Neural crest cell (in vitro differentiated cells): ENCODE measurements around the gene EPN2. TPM values are rescaled to one million over a fixed set of nuclear protein-coding genes. Genes with fewer than 3 reads are reported as not detected.
"Not testable (repeated sequence)": the region's sequence is repeated elsewhere in the genome, so short reads cannot be mapped to it uniquely, and the experiment has no call there.

Source experiments
- DNase-seq: peaks from one replicate; pipeline ENCODE4 v3.0.0; 2021; ENCODE audit warnings: low read depth, mixed read lengths, low spot score
- H3K27ac Mint-ChIP-seq: one replicate; pipeline ENCODE4 v1.8.0; 2021; ENCODE audit warnings: mild to moderate bottlenecking, mixed read lengths; ENCODE audit not compliant: unreplicated experiment
- H3K27me3 Mint-ChIP-seq: 2 replicates; pipeline ENCODE4 v1.8.0; 2021; ENCODE audit warnings: low read depth, mild to moderate bottlenecking, mixed read lengths
- H3K36me3 Mint-ChIP-seq: 2 replicates; pipeline ENCODE4 v1.8.0; 2021; ENCODE audit warnings: low read depth, mild to moderate bottlenecking, mixed read lengths
- H3K4me1 Mint-ChIP-seq: 2 replicates; pipeline ENCODE4 v1.8.0; 2021; ENCODE audit warnings: mixed read lengths
- H3K4me3 Mint-ChIP-seq: one replicate; pipeline ENCODE4 v1.8.0; 2021; ENCODE audit warnings: mild to moderate bottlenecking, mixed read lengths
- H3K9me3 Mint-ChIP-seq: 2 replicates; pipeline ENCODE4 v1.8.0; 2021; ENCODE audit warnings: mixed read lengths
- total RNA-seq: library from RNA; stranded (reverse); gene quantifications from 2 replicates; pipeline ENCODE4 v1.2.1, GENCODE V29; 2021
- TF ChIP-seq, protein P1 (sequence below): fragments of 200-600 bp; sonication (generic); conservative IDR thresholded peaks from 2 replicates; pipeline ENCODE4 v1.5.0; 2021; ENCODE audit warnings: antibody characterized with exemption, mild to moderate bottlenecking

EPN2 gene
- total RNA-seq, 1 donor from 2014 or later = 45.5 TPM

DNA sequence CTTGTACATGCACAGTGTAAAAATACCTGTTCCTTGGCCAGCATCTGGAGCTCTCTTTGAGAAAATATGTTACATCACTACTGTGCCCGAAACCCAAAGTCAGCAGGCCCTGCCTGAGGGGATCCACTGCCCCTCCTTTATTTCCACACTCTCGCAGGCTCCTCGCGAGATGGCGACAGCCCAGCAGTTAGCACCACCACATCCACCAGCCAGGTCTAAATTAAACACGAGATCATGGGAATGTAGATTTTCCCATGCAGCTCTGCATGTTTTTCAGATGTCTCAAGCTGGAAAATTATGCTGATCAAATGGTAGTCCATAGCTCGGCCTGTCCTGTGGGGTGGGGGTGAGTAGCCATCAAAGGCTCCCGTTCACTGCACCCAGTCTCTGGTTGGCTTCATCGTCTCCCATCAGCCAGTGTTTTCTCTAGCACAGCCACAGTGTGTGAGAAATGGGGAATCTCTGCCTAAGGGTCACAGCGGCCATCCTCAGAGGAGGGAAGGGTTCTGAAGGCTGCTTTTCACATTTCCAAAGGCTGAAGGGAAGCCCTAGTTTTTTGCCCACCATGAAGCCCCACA is 34.7 kb downstream of the EPN2 start:
- Mint-ChIP-seq H3K9me3 (no peaks in the 10 kb centered on the region), H3K4me3 (no peak overlapping the region), H3K27ac (peak overlapping the region; percentile 68), H3K4me1 (peaks cover 25% of the 10 kb centered on the region), H3K27me3 (no peaks in the 10 kb centered on the region), H3K36me3 (peaks cover 14% of the 10 kb centered on the region)
- no peak for DNase-seq
- TF ChIP-seq, protein P1, sequence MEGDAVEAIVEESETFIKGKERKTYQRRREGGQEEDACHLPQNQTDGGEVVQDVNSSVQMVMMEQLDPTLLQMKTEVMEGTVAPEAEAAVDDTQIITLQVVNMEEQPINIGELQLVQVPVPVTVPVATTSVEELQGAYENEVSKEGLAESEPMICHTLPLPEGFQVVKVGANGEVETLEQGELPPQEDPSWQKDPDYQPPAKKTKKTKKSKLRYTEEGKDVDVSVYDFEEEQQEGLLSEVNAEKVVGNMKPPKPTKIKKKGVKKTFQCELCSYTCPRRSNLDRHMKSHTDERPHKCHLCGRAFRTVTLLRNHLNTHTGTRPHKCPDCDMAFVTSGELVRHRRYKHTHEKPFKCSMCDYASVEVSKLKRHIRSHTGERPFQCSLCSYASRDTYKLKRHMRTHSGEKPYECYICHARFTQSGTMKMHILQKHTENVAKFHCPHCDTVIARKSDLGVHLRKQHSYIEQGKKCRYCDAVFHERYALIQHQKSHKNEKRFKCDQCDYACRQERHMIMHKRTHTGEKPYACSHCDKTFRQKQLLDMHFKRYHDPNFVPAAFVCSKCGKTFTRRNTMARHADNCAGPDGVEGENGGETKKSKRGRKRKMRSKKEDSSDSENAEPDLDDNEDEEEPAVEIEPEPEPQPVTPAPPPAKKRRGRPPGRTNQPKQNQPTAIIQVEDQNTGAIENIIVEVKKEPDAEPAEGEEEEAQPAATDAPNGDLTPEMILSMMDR = no peak

DNA sequence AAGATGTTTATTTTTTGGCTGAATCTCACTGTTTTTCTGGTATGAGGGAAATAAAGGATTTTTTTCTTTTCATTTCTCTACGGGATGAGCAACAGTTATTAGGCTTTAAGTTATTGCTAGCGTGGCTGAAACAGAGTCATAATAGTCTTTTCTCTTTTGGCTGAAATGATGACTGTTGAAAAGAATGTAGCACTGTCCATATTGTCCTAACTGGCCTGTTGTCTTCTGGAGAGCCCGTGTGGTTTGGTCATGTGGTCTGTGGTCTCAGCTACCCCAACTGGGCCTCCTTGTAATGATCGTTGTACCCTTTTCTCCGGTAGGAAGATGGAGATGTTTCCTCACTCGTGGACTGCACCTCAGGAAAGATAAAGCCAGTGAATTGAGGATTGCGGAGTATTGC is 36.6 kb downstream of the EPN2 start:
- Mint-ChIP-seq H3K4me3 (no peak overlapping the region), H3K36me3 (peaks cover 15% of the 10 kb centered on the region), H3K27ac (peak overlapping the region; percentile 84), H3K9me3 (no peaks in the 10 kb centered on the region), H3K4me1 (peaks cover 18% of the 10 kb centered on the region), H3K27me3 (no peaks in the 10 kb centered on the region)
- no peak for DNase-seq
- TF ChIP-seq, protein P1 = no peak

- DNase-seq = no peak
- Mint-ChIP-seq H3K9me3 (no peaks in the 10 kb centered on the region), H3K36me3 (peaks cover 15% of the 10 kb centered on the region), H3K4me1 (peaks cover 16% of the 10 kb centered on the region), H3K27me3 (no peaks in the 10 kb centered on the region), H3K27ac (peak overlapping the region; percentile 80), H3K4me3 (no peak overlapping the region)
- TF ChIP-seq, protein P1 = no peak
Measured at GRCh38 chr17:19274893-19275292, 37.7 kb downstream of the EPN2 start.

DNA sequence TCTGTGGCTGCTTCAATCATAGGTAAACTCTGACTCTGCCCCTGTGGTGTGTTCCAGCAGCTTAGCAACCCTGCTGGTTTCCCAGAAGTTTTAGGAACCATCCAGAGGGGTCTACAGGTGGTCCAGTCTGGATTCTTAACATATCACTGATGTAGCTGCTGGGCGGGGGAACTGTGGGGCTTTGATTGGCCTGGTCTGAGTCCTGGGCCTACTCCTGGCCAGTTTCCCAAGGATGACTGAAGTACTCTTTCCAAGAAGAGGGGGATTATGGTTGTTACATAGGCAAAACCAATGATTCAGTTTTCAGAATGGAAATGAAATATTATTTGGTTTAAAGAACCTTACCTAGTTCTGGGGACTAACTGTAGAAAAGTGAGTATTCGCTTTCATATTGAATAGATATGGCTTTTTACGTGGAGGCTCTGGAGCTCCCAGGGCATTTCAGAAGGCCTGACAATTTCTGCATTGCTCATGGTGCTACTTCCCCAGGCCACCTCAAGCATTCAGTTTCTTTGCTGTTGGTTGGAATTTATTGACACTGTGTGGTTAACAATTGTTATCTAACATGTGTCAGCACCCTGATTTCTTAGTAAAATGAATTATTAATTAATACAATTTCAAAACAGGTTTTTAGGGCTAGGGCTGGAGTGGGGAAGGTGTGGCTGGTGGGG is 38.4 kb downstream of the EPN2 start:
- DNase-seq = no peak
- no peaks in the 10 kb centered on the region for H3K9me3 Mint-ChIP-seq
- H3K4me3 Mint-ChIP-seq = no peak overlapping the region

DNA sequence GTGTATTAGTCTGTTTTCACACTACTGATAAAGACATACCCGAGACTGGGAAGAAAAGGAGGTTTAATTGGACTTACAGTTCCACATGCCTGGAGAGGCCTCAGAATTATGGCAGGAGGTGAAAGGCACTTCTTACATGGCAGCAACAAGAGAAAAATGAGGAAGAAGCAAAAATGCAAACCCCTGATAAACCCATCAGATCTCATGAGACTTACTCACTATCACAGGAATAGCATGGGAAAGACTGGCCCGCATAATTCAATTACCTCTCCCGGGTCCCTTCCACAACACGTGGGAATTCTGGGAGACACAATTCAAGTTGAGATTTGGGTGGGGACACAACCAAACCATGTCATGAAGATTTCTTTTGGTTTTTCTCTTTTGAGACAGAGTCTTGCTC is 41.1 kb downstream of the EPN2 start:
- not testable (repeated sequence) for DNase-seq, H3K9me3 Mint-ChIP-seq, H3K27me3 Mint-ChIP-seq, H3K4me3 Mint-ChIP-seq, H3K4me1 Mint-ChIP-seq
- peaks cover 19% of the 10 kb centered on the region for H3K36me3 Mint-ChIP-seq
- peak overlapping the region; percentile 28 for H3K27ac Mint-ChIP-seq

More for the DNA sequence above, 38.4 kb downstream of the EPN2 start:
- H3K27me3 Mint-ChIP-seq = no peaks in the 10 kb centered on the region
- H3K4me1 Mint-ChIP-seq = peaks cover 16% of the 10 kb centered on the region
- H3K27ac Mint-ChIP-seq = no peak overlapping the region
- TF ChIP-seq, protein P1 = no peak
- peaks cover 15% of the 10 kb centered on the region for H3K36me3 Mint-ChIP-seq

DNA sequence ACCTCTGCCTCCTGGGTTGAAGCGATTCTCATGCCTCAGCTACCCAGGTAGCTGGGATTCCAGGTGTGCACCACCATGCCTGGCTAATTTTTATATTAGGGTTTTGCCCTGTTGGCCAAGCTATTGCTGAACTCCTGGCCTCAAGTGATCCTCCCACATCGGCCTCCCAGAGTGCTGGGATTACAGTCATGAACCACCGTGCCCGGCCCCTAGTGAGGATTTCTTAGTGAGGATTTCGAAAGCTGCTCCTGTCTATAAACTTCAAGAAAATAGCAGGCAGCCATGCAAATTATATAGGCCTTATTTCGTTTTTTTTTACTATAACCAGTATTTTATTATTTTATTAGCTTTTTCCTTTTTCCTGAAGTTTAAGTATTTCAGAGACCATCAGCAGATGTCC is 41.6 kb downstream of the EPN2 start:
- Mint-ChIP-seq H3K4me1 (peaks cover 10% of the 10 kb centered on the region), H3K36me3 (peaks cover 18% of the 10 kb centered on the region), H3K27me3 (no peaks in the 10 kb centered on the region), H3K9me3 (no peaks in the 10 kb centered on the region), H3K4me3 (no peak overlapping the region), H3K27ac (peak overlapping the region; percentile 40)
- DNase-seq = no peak
- TF ChIP-seq, protein P1 = no peak
